NT2/D1 (cell line): ENCODE results near the gene EPGN.

ENCODE experiments used
- DNase-seq: peaks from one replicate; pipeline ENCODE4 v3.0.0-alpha.2; 2011; ENCODE audit warnings: low read depth, low spot score
- H3K27me3 ChIP-seq: 2 replicates; pipeline ENCODE4 v1.6.0; 2011; ENCODE audit warnings: mild to moderate bottlenecking; ENCODE audit not compliant: insufficient read length, insufficient read depth
- H3K36me3 ChIP-seq: 2 replicates; pipeline ENCODE4 v1.6.1; 2011; ENCODE audit warnings: mild to moderate bottlenecking, low read length, mixed read lengths; ENCODE audit not compliant: insufficient read depth, insufficient read length
- H3K4me1 ChIP-seq: 2 replicates; pipeline ENCODE4 v1.5.1; 2011; ENCODE audit not compliant: insufficient read depth, insufficient read length
- H3K4me3 ChIP-seq: 2 replicates; pipeline ENCODE4 v1.5.1; 2011; ENCODE audit warnings: low read depth; ENCODE audit not compliant: insufficient read length
- H3K9ac ChIP-seq: 2 replicates; pipeline ENCODE4 v1.6.0; 2011; ENCODE audit warnings: low read depth; ENCODE audit not compliant: insufficient read length
- H3K9me3 ChIP-seq: 2 replicates; pipeline ENCODE4 v1.5.1; 2011; ENCODE audit warnings: mild to moderate bottlenecking, low read length; ENCODE audit not compliant: insufficient read depth
- SUZ12 ChIP-seq: IDR thresholded peaks from 2 replicates; pipeline ENCODE4 v1.6.1; 2011; ENCODE audit not compliant: insufficient read length, insufficient read depth; ENCODE audit errors: extremely low read depth
- YY1 ChIP-seq: IDR thresholded peaks from 2 replicates; pipeline ENCODE4 v1.6.1; 2011; ENCODE audit not compliant: insufficient read length, insufficient read depth
- ZNF274 ChIP-seq: IDR thresholded peaks from 2 replicates; pipeline ENCODE4 v1.6.1; 2011; ENCODE audit warnings: mild to moderate bottlenecking, low read depth, low read length

The EPGN gene

GRCh38 chr4:74268643-74269042 is 39.6 kb upstream of the EPGN start:
- H3K36me3 ChIP-seq: no peaks in the 10 kb centered on the region
- TF ChIP-seq YY1 (no peak), SUZ12 (no peak), ZNF274 (no peak)
- H3K9me3 ChIP-seq: no peaks in the 10 kb centered on the region
- no peaks in the 10 kb centered on the region for H3K27me3 ChIP-seq
- DNase-seq: no peak
- no peak overlapping the region for H3K4me3 ChIP-seq
- H3K4me1 ChIP-seq: no peaks in the 10 kb centered on the region
- H3K9ac ChIP-seq: no peak overlapping the region

- H3K36me3 ChIP-seq: no peaks in the 10 kb centered on the region
- DNase-seq: no peak
- H3K27me3 ChIP-seq: no peaks in the 10 kb centered on the region
- TF ChIP-seq YY1 (no peak), ZNF274 (no peak), SUZ12 (no peak)
- H3K4me3 ChIP-seq: no peak overlapping the region
- no peaks in the 10 kb centered on the region for H3K9me3 ChIP-seq
- no peaks in the 10 kb centered on the region for H3K4me1 ChIP-seq
- H3K9ac ChIP-seq: no peak overlapping the region
Measured at GRCh38 chr4:74278490-74278889, 29.8 kb upstream of the EPGN start.

- Histone ChIP-seq H3K4me1 (no peaks in the 10 kb centered on the region), H3K36me3 (no peaks in the 10 kb centered on the region), H3K9ac (no peak overlapping the region), H3K4me3 (no peak overlapping the region), H3K27me3 (no peaks in the 10 kb centered on the region), H3K9me3 (no peaks in the 10 kb centered on the region)
- no peak for TF ChIP-seq ZNF274
- no peak for TF ChIP-seq SUZ12
- no peak for TF ChIP-seq YY1
- no peak for DNase-seq
Measured at GRCh38 chr4:74279716-74280115, 28.6 kb upstream of the EPGN start.

GRCh38 chr4:74282926-74283325 is 25.3 kb upstream of the EPGN start:
- no peaks in the 10 kb centered on the region for H3K4me1 ChIP-seq
- DNase-seq: no peak
- TF ChIP-seq ZNF274: no peak
- no peak for TF ChIP-seq YY1
- TF ChIP-seq SUZ12: no peak
- H3K36me3 ChIP-seq: no peaks in the 10 kb centered on the region
- H3K9ac ChIP-seq: no peak overlapping the region
- H3K9me3 ChIP-seq: no peaks in the 10 kb centered on the region
- H3K4me3 ChIP-seq: no peak overlapping the region
- H3K27me3 ChIP-seq: no peaks in the 10 kb centered on the region

- H3K9me3 ChIP-seq: no peaks in the 10 kb centered on the region
- DNase-seq: no peak
- H3K27me3 ChIP-seq: no peaks in the 10 kb centered on the region
- H3K4me3 ChIP-seq: no peak overlapping the region
- H3K4me1 ChIP-seq: no peaks in the 10 kb centered on the region
- no peak for TF ChIP-seq SUZ12
- no peak for TF ChIP-seq YY1
- TF ChIP-seq ZNF274: no peak
- no peak overlapping the region for H3K9ac ChIP-seq
- H3K36me3 ChIP-seq: no peaks in the 10 kb centered on the region
Measured at GRCh38 chr4:74283614-74284013, 24.7 kb upstream of the EPGN start.

GRCh38 chr4:74284053-74284452 is 24.2 kb upstream of the EPGN start:
- no peak for DNase-seq
- TF ChIP-seq YY1: no peak
- TF ChIP-seq SUZ12: no peak
- TF ChIP-seq ZNF274: no peak
- no peaks in the 10 kb centered on the region for H3K9me3 ChIP-seq

GRCh38 chr4:74287164-74287563 is 21.1 kb upstream of the EPGN start:
- TF ChIP-seq ZNF274 (no peak), YY1 (no peak), SUZ12 (no peak)

More at GRCh38 chr4:74284053-74284452, 24.2 kb upstream of the EPGN start:
- Histone ChIP-seq H3K4me1 (no peaks in the 10 kb centered on the region), H3K9ac (no peak overlapping the region), H3K27me3 (no peaks in the 10 kb centered on the region), H3K36me3 (no peaks in the 10 kb centered on the region), H3K4me3 (no peak overlapping the region)

More at GRCh38 chr4:74287164-74287563, 21.1 kb upstream of the EPGN start:
- Histone ChIP-seq H3K4me1 (no peaks in the 10 kb centered on the region), H3K9me3 (no peaks in the 10 kb centered on the region), H3K27me3 (no peaks in the 10 kb centered on the region), H3K36me3 (no peaks in the 10 kb centered on the region), H3K4me3 (no peak overlapping the region), H3K9ac (no peak overlapping the region)
- DNase-seq: no peak
